PFSK-1 (cell line): Measurements from ENCODE around the gene HSPG2.

Experiments
- FOXP2 ChIP-seq: optimal IDR thresholded peaks from 2 replicates; pipeline ENCODE3; 2011; ENCODE audit warnings: borderline replicate concordance, control low read depth, inconsistent platforms; ENCODE audit not compliant: insufficient read depth; ENCODE audit errors: extremely low read length, extremely low read depth
- POLR2AphosphoS5 ChIP-seq: IDR thresholded peaks from 2 replicates; pipeline ENCODE4 v1.6.1; 2012; ENCODE audit warnings: low read depth, mild to moderate bottlenecking, control low read depth, low read length, moderate library complexity
- REST ChIP-seq, 2 experiments: IDR thresholded peaks; 2 replicates each; pipeline versions ENCODE4 v1.6.1 to v1.8.0; 2011 to 2012; ENCODE audit warnings: low read depth in 2 of 2, low read length in 2 of 2, control low read depth in 1 of 2, inconsistent platforms in 1 of 2, mild to moderate bottlenecking in 1 of 2, moderate library complexity in 1 of 2; ENCODE audit not compliant: insufficient read depth in 1 of 2
- SIN3A ChIP-seq: IDR thresholded peaks from 2 replicates; pipeline ENCODE4 v1.6.1; 2012; ENCODE audit warnings: mild to moderate bottlenecking, low read length, moderate library complexity, borderline replicate concordance; ENCODE audit not compliant: insufficient read depth
- TAF1 ChIP-seq: IDR thresholded peaks from 2 replicates; pipeline ENCODE4 v1.6.1; 2012; ENCODE audit warnings: low read length, control low read depth, borderline replicate concordance; ENCODE audit not compliant: insufficient read depth

Gene HSPG2

DNA sequence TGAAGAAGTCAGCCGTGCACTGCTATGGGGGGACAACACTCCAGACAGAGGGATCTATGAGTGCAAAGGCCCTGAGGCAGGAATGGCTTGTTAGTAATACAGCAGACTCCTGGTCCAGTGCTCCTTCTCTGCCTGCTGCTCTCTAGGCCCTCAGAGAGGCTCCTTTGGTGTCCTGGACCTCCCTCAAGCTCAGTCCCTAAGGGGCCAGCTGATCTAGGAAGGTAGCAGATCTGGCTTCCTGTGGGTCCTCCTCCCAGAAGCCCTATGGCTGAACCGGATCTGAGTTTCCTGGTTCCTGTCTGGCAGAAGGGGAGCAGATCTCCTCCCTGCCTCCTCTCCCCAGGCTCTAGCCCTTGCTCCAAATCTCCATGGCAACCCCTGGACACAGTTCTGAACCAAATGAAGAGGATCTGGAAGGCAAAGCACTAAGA is 125.2 kb downstream of the HSPG2 start, which contains the start of gene LDLRAD2:
Gene LDLRAD2 (plus strand): TSS at position 391 of the 431 bp plus-strand sequence. CDS start 187 bp downstream, outside the sequence.
- TF ChIP-seq TAF1 (no peak), POLR2AphosphoS5 (no peak), FOXP2 (no peak), SIN3A (no peak), REST (IDR thresholded peaks at IDR 0.05; ENCODE audit: insufficient read depth in 1 of 2, low read depth in 2 of 2, low read length in 2 of 2) (no peak)

DNA sequence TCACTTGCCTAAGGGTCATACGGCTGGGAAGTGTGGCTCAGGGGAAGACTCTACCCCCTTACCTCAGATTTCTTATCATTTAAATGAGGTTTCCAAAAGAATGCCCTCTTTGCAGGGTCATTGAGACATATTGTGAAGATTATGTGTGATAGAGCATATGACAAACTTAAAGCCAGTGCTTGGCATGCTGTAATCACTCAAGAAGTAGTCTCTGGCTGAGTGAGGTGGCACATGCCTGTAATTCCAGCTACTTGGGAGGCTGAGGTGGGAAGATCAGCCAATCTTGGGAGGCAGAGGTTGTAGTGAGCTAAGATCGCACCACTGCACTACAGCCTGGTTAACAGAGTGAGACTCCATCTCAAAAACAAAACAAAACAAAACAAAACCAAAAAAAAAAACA is 132.6 kb downstream of the HSPG2 start:
- no peak for TF ChIP-seq POLR2AphosphoS5
- TF ChIP-seq REST (IDR thresholded peaks at IDR 0.05; ENCODE audit: insufficient read depth in 1 of 2, low read depth in 2 of 2, low read length in 2 of 2) = no peak
- no peak for TF ChIP-seq TAF1
- TF ChIP-seq FOXP2 = no peak
- no peak for TF ChIP-seq SIN3A

- TF ChIP-seq SIN3A (no peak), FOXP2 (no peak), REST (IDR thresholded peaks at IDR 0.05; ENCODE audit: insufficient read depth in 1 of 2, low read depth in 2 of 2, low read length in 2 of 2) (no peak), TAF1 (no peak), POLR2AphosphoS5 (no peak)
Observed at GRCh38 chr1:21801100-21801499, 136.0 kb downstream of the HSPG2 start.

GRCh38 chr1:21799730-21800129 is 137.4 kb downstream of the HSPG2 start:
- no peak for TF ChIP-seq TAF1
- TF ChIP-seq POLR2AphosphoS5 = no peak
- TF ChIP-seq SIN3A = no peak
- no peak for TF ChIP-seq FOXP2
- TF ChIP-seq REST (IDR thresholded peaks at IDR 0.05; ENCODE audit: insufficient read depth in 1 of 2, low read depth in 2 of 2, low read length in 2 of 2) = no peak

GRCh38 chr1:21795075-21795474 is 142.0 kb downstream of the HSPG2 start:
- TF ChIP-seq POLR2AphosphoS5 (no peak), REST (IDR thresholded peaks at IDR 0.05; ENCODE audit: insufficient read depth in 1 of 2, low read depth in 2 of 2, low read length in 2 of 2) (no peak), SIN3A (no peak), FOXP2 (no peak), TAF1 (no peak)
